Neural cell (in vitro differentiated cells): ENCODE results near the gene TSR3. TPM values are rescaled to one million over a fixed set of nuclear protein-coding genes. Genes with fewer than 3 reads are reported as not detected.

Experiments
- H2AFZ ChIP-seq: fragments of 200-600, 300-800 bp; sonication (generic), shearing (Covaris generic); 2 replicates; pipeline ENCODE4 v1.6.0; 2014; ENCODE audit warnings: low read depth, mild to moderate bottlenecking, antibody characterized with exemption, low read length, moderate library complexity
- H3F3A ChIP-seq: fragments of 200-600 bp; shearing (Covaris generic); 2 replicates; pipeline ENCODE4 v1.6.1; 2016; ENCODE audit warnings: mild to moderate bottlenecking, moderate library complexity, mixed read lengths, antibody characterized with exemption, low read length; ENCODE audit not compliant: insufficient read depth, poor library complexity, severe bottlenecking
- H3K27ac ChIP-seq: fragments of 200-600, 300-800 bp; sonication (generic), shearing (Covaris generic); 2 replicates; pipeline ENCODE4 v1.5.1; 2014; ENCODE audit warnings: mild to moderate bottlenecking, low read length, moderate library complexity
- H3K27me3 ChIP-seq: fragments of 300-800, 200-600 bp; sonication (generic), shearing (Covaris generic); 2 replicates; pipeline ENCODE4 v1.6.0; 2014; ENCODE audit warnings: mild to moderate bottlenecking, low read depth, low read length, moderate library complexity; ENCODE audit not compliant: insufficient read depth
- H3K36me3 ChIP-seq: fragments of 300-800, 200-600 bp; sonication (generic), shearing (Covaris generic); 2 replicates; pipeline ENCODE4 v1.5.1; 2014; ENCODE audit warnings: mild to moderate bottlenecking, antibody characterized with exemption, low read length, moderate library complexity; ENCODE audit not compliant: insufficient read depth
- H3K4me2 ChIP-seq: fragments of 300-800, 200-600 bp; sonication (generic), shearing (Covaris generic); 2 replicates; pipeline ENCODE4 v1.6.0; 2014; ENCODE audit warnings: mild to moderate bottlenecking, low read length
- H3K4me3 ChIP-seq: fragments of 300-800, 200-600 bp; sonication (generic), shearing (Covaris generic); 2 replicates; pipeline ENCODE4 v1.5.1; 2014; ENCODE audit warnings: mild to moderate bottlenecking, low read length, moderate library complexity
- H3K79me2 ChIP-seq: fragments of 200-600 bp; shearing (Covaris generic); replicated peaks from 2 replicates; pipeline ENCODE4 v1.6.0; 2014; ENCODE audit warnings: mild to moderate bottlenecking, low read length, moderate library complexity; ENCODE audit not compliant: insufficient read depth
- H3K9ac ChIP-seq: fragments of 300-800, 200-600 bp; sonication (generic), shearing (Covaris generic); 2 replicates; pipeline ENCODE4 v1.6.1; 2016; ENCODE audit warnings: mild to moderate bottlenecking, low read length, mixed read lengths
- H3K9me2 ChIP-seq: fragments of 200-600 bp; shearing (Covaris generic); 2 replicates; pipeline ENCODE4 v1.6.1; 2016; ENCODE audit warnings: mild to moderate bottlenecking, low read length, mixed read lengths; ENCODE audit not compliant: insufficient read depth
- H3K9me3 ChIP-seq: fragments of 200-600, 300-800 bp; sonication (generic), shearing (Covaris generic); 2 replicates; pipeline ENCODE4 v1.6.1; 2016; ENCODE audit warnings: mild to moderate bottlenecking, mixed run types, low read length, moderate library complexity, mixed read lengths
- H4K20me1 ChIP-seq: fragments of 200-600 bp; shearing (Covaris generic); 2 replicates; pipeline ENCODE4 v1.6.1; 2016; ENCODE audit warnings: mild to moderate bottlenecking, mixed run types; ENCODE audit not compliant: insufficient read depth
- EP300 ChIP-seq: fragments of 450-650 bp; conservative IDR thresholded peaks from 2 replicates; pipeline ENCODE4 v1.6.1; 2014; ENCODE audit warnings: antibody characterized with exemption, mild to moderate bottlenecking, moderate library complexity; ENCODE audit not compliant: poor library complexity, severe bottlenecking
- MXI1 ChIP-seq: fragments of 450-650 bp; conservative IDR thresholded peaks from 2 replicates; pipeline ENCODE4 v1.6.1; 2014; ENCODE audit warnings: antibody characterized with exemption, mild to moderate bottlenecking; ENCODE audit not compliant: poor library complexity, severe bottlenecking
- POLR2AphosphoS5 ChIP-seq: IDR thresholded peaks from 2 replicates; pipeline ENCODE4 v1.6.1; 2012
- RAD21 ChIP-seq: fragments of 450-650 bp; conservative IDR thresholded peaks from 2 replicates; pipeline ENCODE4 v1.6.1; 2014; ENCODE audit warnings: antibody characterized with exemption, mild to moderate bottlenecking, moderate library complexity
- TAF1 ChIP-seq: IDR thresholded peaks from 2 replicates; pipeline ENCODE4 v1.6.1; 2012; ENCODE audit warnings: low read depth
- polyA plus RNA-seq: library from polyadenylated mRNA; depleted of rRNA; stranded (reverse); fragments of >200 nt; gene quantifications from 2 replicates; pipeline ENCODE4 v1.2.3, GENCODE V29; 2014
- TF ChIP-seq, protein P1 (sequence below): IDR thresholded peaks from 2 replicates; pipeline ENCODE4 v1.6.1; 2012; ENCODE audit warnings: borderline replicate concordance

TSR3 gene
- polyA plus RNA-seq, 1 donor from 2014 or later = 102 TPM

DNA sequence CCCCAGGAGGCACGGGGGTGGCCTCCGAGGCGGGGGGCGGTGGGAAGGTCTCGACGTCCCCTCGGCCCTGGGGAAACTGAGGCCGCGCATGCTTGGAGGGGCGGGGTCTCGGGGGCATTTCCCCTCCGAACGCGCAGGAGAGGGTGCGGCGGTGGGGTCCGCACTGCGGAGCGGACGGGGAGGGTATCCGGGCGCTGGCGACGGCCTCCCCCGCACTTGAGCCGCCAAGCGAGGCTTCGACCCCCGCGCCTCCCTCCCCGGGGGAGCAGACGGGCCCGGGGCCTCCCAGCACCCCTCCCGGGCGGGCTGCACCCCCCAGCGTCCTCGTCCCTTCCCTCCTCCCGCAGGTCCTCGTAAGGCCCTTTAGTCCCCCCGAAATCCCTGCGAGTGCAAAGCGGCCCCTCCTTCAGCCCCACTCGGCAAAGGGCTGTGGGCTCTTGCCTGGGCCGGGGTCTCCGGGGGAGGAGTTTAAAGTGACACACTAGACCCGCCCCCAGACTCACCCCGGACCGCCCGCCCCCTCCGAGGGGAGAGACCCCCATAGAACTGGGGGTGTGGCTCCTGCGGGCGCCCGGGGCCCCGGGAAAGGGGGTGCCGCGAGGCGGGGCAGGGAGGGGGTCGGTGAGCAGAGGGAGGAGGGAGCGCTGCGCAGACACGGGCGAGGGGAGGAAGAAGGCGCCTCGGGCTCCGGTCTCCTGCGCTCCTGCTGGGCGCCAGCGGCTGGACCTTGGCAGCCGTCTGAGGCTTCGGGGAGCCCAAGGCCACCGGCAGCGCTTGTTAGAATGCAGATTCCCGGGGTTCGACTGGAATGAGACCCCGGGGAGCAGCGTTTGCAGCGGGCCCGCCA is 17.6 kb downstream of the TSR3 start:
- Histone ChIP-seq H3K27ac (no peak overlapping the region), H3K27me3 (peaks cover 33% of the 10 kb centered on the region), H4K20me1 (no peaks in the 10 kb centered on the region), H3K79me2 (peaks cover 17% of the 10 kb centered on the region), H3K9me2 (no peaks in the 10 kb centered on the region), H3K9me3 (no peaks in the 10 kb centered on the region), H3K36me3 (no peaks in the 10 kb centered on the region), H3F3A (no peaks in the 10 kb centered on the region), H3K4me3 (peak overlapping the region; percentile 76), H2AFZ (no peak overlapping the region), H3K4me2 (peak overlapping the region; percentile 73), H3K9ac (peak overlapping the region; percentile 74)
- TF ChIP-seq, protein P1, sequence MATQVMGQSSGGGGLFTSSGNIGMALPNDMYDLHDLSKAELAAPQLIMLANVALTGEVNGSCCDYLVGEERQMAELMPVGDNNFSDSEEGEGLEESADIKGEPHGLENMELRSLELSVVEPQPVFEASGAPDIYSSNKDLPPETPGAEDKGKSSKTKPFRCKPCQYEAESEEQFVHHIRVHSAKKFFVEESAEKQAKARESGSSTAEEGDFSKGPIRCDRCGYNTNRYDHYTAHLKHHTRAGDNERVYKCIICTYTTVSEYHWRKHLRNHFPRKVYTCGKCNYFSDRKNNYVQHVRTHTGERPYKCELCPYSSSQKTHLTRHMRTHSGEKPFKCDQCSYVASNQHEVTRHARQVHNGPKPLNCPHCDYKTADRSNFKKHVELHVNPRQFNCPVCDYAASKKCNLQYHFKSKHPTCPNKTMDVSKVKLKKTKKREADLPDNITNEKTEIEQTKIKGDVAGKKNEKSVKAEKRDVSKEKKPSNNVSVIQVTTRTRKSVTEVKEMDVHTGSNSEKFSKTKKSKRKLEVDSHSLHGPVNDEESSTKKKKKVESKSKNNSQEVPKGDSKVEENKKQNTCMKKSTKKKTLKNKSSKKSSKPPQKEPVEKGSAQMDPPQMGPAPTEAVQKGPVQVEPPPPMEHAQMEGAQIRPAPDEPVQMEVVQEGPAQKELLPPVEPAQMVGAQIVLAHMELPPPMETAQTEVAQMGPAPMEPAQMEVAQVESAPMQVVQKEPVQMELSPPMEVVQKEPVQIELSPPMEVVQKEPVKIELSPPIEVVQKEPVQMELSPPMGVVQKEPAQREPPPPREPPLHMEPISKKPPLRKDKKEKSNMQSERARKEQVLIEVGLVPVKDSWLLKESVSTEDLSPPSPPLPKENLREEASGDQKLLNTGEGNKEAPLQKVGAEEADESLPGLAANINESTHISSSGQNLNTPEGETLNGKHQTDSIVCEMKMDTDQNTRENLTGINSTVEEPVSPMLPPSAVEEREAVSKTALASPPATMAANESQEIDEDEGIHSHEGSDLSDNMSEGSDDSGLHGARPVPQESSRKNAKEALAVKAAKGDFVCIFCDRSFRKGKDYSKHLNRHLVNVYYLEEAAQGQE = no peak
- TF ChIP-seq MXI1 = no peak
- TF ChIP-seq EP300 = no peak
- TF ChIP-seq TAF1 = no peak
- no peak for TF ChIP-seq RAD21

DNA sequence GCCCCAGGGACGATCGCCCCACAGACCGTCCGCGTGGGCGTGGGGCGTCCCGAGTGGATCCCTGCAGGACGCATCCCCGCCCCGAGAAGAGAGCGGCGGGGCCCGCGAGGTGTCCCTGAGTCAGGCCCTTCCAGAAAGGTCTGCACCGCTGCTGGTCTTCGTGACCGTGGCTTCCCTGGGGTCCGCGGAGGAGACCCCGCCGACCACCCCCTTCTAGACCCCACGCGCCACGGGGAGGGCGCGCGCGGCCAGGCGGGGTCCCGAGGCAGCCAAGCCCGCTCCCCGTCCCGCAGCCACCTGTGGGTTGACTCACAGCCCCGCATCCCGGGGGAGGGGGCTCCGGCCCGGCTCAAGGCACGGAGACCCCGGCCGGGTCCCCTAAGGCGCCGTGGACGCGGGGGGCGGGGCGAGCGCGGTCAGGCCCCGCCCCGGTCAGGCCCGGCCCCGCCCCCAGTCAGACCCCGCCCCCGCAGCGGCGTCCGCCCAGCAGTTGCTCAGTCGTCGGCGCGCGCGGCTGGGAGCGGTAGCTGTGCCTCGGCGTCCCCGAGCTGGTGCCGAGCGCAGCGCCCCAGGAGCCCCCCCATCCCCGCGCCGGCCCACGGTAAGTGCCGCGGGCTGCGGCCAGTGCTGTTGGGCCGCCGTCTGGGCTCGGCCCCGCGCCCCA is 18.4 kb downstream of the TSR3 start, which contains the start of gene BAIAP3:
BAIAP3 (plus strand) TSS at position 497 of the 664 bp plus-strand sequence. CDS start 4,905 bp downstream, outside the sequence.
- Histone ChIP-seq H3F3A (no peaks in the 10 kb centered on the region), H3K27ac (no peak within 1 kb of the TSS), H3K27me3 (peaks cover 33% of the 10 kb centered on the region), H3K4me3 (peak within 1 kb of the TSS; percentile 76), H3K9ac (peak within 1 kb of the TSS; percentile 74), H3K79me2 (peaks cover 17% of the 10 kb centered on the region), H3K36me3 (no peaks in the 10 kb centered on the region), H4K20me1 (no peaks in the 10 kb centered on the region), H2AFZ (no peak within 1 kb of the TSS), H3K9me2 (no peaks in the 10 kb centered on the region), H3K4me2 (peak within 1 kb of the TSS; percentile 73), H3K9me3 (no peaks in the 10 kb centered on the region)
- TF ChIP-seq, protein P1 = no peak
- peak; percentile 78 for TF ChIP-seq POLR2AphosphoS5
